HepG2 (cell line): ENCODE results near the gene B4GALT4. TPM values are rescaled to one million over a fixed set of nuclear protein-coding genes. Genes with fewer than 3 reads are reported as not detected.

Experiments used
- BRF2 ChIP-seq: sonication (generic); formaldehyde crosslinking; IDR thresholded peaks from 2 replicates; pipeline ENCODE4 v1.8.1; 2022; ENCODE audit warnings: mild to moderate bottlenecking, missing genetic modification reagents
- HOXA3 ChIP-seq: sonication (generic); formaldehyde crosslinking; IDR thresholded peaks from 2 replicates; pipeline ENCODE4 v1.5.0; 2020; ENCODE audit warnings: missing genetic modification reagents
- ISX ChIP-seq: sonication (generic); formaldehyde crosslinking; conservative IDR thresholded peaks from 2 replicates; pipeline ENCODE4 v1.5.0; 2020; ENCODE audit warnings: missing genetic modification reagents
- MAF1 ChIP-seq: sonication (generic); formaldehyde crosslinking; IDR thresholded peaks from 2 replicates; pipeline ENCODE4 v1.5.0; 2020; ENCODE audit warnings: missing genetic modification reagents, borderline replicate concordance
- MTERF4 ChIP-seq: sonication (generic); formaldehyde crosslinking; IDR thresholded peaks from 2 replicates; pipeline ENCODE4 v1.8.0; 2023; ENCODE audit warnings: mild to moderate bottlenecking, missing genetic modification reagents
- RBFOX2 ChIP-seq: fragments of 200-400 bp; formaldehyde crosslinking; IDR thresholded peaks from 2 replicates; pipeline ENCODE4 v1.6.1; 2017; ENCODE audit warnings: low read depth, mild to moderate bottlenecking, low read length
- SMAD9 ChIP-seq: sonication (generic); formaldehyde crosslinking; IDR thresholded peaks from 2 replicates; pipeline ENCODE4 v1.5.1; 2020; ENCODE audit warnings: mild to moderate bottlenecking, missing genetic modification reagents
- ZBTB3 ChIP-seq: sonication (generic); formaldehyde crosslinking; IDR thresholded peaks from 2 replicates; pipeline ENCODE4 v1.4.0; 2020; ENCODE audit warnings: low read depth, mild to moderate bottlenecking, moderate library complexity, missing genetic modification reagents, borderline replicate concordance
- ZMYM4 ChIP-seq: sonication (generic); formaldehyde crosslinking; IDR thresholded peaks from 2 replicates; pipeline ENCODE4 v1.8.1; 2023; ENCODE audit warnings: mild to moderate bottlenecking, missing genetic modification reagents
- ZNF142 ChIP-seq: sonication (generic); formaldehyde crosslinking; IDR thresholded peaks from 2 replicates; pipeline ENCODE4 v1.4.0; 2020; ENCODE audit warnings: missing genetic modification reagents
- ZNF235 ChIP-seq: sonication (generic); formaldehyde crosslinking; IDR thresholded peaks from 2 replicates; pipeline ENCODE4 v1.8.1; 2023; ENCODE audit warnings: mild to moderate bottlenecking, missing genetic modification reagents, borderline replicate concordance
- ZNF331 ChIP-seq: sonication (generic); formaldehyde crosslinking; IDR thresholded peaks from 2 replicates; pipeline ENCODE4 v1.4.0; 2020; ENCODE audit warnings: missing genetic modification reagents
- ZNF343 ChIP-seq: sonication (generic); formaldehyde crosslinking; IDR thresholded peaks from 2 replicates; pipeline ENCODE4 v1.4.0; 2020; ENCODE audit warnings: mild to moderate bottlenecking, missing genetic modification reagents
- ZNF558 ChIP-seq: sonication (generic); formaldehyde crosslinking; IDR thresholded peaks from 2 replicates; pipeline ENCODE4 v1.9.0; 2022; ENCODE audit warnings: mild to moderate bottlenecking, missing genetic modification reagents, borderline replicate concordance
- ZNF724P ChIP-seq: sonication (generic); formaldehyde crosslinking; IDR thresholded peaks from 2 replicates; pipeline ENCODE4 v1.8.0; 2022; ENCODE audit warnings: missing genetic modification reagents, borderline replicate concordance
- ZNF788 ChIP-seq: sonication (generic); formaldehyde crosslinking; IDR thresholded peaks from 2 replicates; pipeline ENCODE4 v1.5.0; 2020; ENCODE audit warnings: mild to moderate bottlenecking, missing genetic modification reagents, borderline replicate concordance
- ZSCAN22 ChIP-seq: sonication (generic); formaldehyde crosslinking; IDR thresholded peaks from 2 replicates; pipeline ENCODE4 v1.4.0; 2020; ENCODE audit warnings: mild to moderate bottlenecking, missing genetic modification reagents
- polyA plus RNA-seq, 8 experiments: library from polyadenylated mRNA; depleted of rRNA in 3 of 8; stranded (reverse) in 7 of 8; unstranded in 1 of 8; fragments of >200 nt; fragmentation: Illumina TruSeq in 4 of 8; extraction: Trizol in 4 of 8; gene quantifications; 2 replicates each; pipeline versions ENCODE4 v1.2.1 to v1.2.3, GENCODE V29; 2011 to 2016; ENCODE audit warnings: low read depth in 4 of 8, missing spikeins in 1 of 8, mixed read lengths in 1 of 8; ENCODE audit not compliant: insufficient read depth in 1 of 8
- total RNA-seq, 5 experiments: library from RNA; depleted of rRNA; stranded (reverse); fragments of >200 nt; fragmentation: Illumina TruSeq; extraction: Trizol; gene quantifications; 2 replicates each; pipeline ENCODE4 v1.2.3, GENCODE V29; 2016; ENCODE audit warnings: low read depth in 1 of 5
- TF ChIP-seq, protein P1 (sequence below): sonication (generic); formaldehyde crosslinking; IDR thresholded peaks from 2 replicates; pipeline ENCODE4 v1.4.0; 2020; ENCODE audit warnings: mild to moderate bottlenecking, missing genetic modification reagents

Gene B4GALT4
- total and polyA plus RNA-seq, 2 of the 13 experiments (the other 11 are each of a cell fraction or from before 2014, with no cell fraction given) = 16.9 to 29.0 TPM

DNA sequence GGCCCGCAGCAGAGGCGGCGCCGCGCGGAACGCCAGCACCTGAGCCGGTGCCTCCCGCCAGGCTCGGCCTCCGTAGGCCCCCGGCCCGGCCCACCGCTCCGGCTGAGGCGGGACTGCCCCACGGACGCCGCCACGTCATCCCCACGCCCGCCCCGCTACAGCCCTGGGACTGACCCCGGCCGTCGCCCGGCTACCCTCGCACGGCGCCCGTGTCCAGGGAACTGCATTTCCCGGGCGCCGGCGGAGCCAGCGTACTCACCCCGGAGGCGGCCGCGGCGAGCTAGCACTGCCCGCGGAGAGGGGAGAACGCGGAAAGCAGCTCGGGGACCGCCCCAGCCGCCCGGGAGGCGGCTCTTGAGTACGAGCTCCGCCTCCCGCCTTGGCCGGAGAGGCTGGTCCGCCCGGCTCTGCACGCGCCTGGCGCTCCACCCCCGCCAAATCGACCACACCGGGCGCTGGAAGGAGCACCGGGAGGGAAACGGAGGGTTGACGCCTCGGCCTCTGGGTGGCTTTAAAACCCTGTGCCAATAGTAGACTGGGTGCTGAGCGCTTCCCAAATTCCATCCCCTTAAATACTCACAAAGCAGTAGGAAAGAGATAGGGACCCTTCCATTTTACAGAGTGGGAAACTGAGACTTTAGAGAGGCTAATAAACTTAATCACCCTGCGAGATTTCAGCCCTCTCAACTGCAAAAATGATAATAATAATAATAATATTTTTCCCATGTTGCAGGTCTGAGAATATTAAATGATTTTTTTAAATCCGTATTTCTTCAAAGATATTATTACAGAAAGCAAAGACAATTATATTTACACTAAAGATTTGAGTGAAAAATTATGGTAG is at the start of gene B4GALT4 (continued):
- TF ChIP-seq BRF2 (CRISPR knock-in tag) (peak; percentile 73; the same call in 1 of the 2 replicates), ZNF331 (CRISPR knock-in tag) (peak; percentile 82), ZMYM4 (peak; percentile 70), ZNF142 (CRISPR knock-in tag) (peak; percentile 65; the same call in 1 of the 2 replicates), MAF1 (CRISPR knock-in tag) (no peak), ZBTB3 (CRISPR knock-in tag) (0 out of 2 replicates have a peak, but pooled peaks have one; percentile 38), ZNF343 (CRISPR knock-in tag) (peak; percentile 68; the same call in 1 of the 2 replicates), ISX (CRISPR knock-in tag) (0 out of 2 replicates have a peak, but pooled peaks have one; percentile 35), SMAD9 (CRISPR knock-in tag) (peak; percentile 56; the same call in 1 of the 2 replicates), HOXA3 (CRISPR knock-in tag) (peak; percentile 42), ZNF724P (CRISPR knock-in tag) (0 out of 2 replicates have a peak, but pooled peaks have one; percentile 17), MTERF4 (CRISPR knock-in tag) (peak; percentile 51; the same call in 1 of the 2 replicates), ZSCAN22 (CRISPR knock-in tag) (0 out of 2 replicates have a peak, but pooled peaks have one; percentile 27), ZNF235 (CRISPR knock-in tag) (no peak; the same call in 1 of the 2 replicates), ZNF788 (no peak), RBFOX2 (peak; percentile 96), ZNF558 (CRISPR knock-in tag) (0 out of 2 replicates have a peak, but pooled peaks have one; percentile 31)
- TF ChIP-seq, protein P1, sequence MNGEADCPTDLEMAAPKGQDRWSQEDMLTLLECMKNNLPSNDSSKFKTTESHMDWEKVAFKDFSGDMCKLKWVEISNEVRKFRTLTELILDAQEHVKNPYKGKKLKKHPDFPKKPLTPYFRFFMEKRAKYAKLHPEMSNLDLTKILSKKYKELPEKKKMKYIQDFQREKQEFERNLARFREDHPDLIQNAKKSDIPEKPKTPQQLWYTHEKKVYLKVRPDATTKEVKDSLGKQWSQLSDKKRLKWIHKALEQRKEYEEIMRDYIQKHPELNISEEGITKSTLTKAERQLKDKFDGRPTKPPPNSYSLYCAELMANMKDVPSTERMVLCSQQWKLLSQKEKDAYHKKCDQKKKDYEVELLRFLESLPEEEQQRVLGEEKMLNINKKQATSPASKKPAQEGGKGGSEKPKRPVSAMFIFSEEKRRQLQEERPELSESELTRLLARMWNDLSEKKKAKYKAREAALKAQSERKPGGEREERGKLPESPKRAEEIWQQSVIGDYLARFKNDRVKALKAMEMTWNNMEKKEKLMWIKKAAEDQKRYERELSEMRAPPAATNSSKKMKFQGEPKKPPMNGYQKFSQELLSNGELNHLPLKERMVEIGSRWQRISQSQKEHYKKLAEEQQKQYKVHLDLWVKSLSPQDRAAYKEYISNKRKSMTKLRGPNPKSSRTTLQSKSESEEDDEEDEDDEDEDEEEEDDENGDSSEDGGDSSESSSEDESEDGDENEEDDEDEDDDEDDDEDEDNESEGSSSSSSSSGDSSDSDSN (CRISPR knock-in tag) = peak; percentile 91
